Coronary artery (tissue), 2 donors: ENCODE results near the gene ZDHHC9.

Source experiments
- DNase-seq: peaks from one replicate; pipeline ENCODE4 v3.0.0-alpha.2; 2017; ENCODE audit warnings: low spot score
- H3K27ac ChIP-seq, 2 donors: fragments of 200-600 bp; sonication (generic); one replicate each; pipeline ENCODE4 v1.5.1; 2016 to 2019
- H3K4me3 ChIP-seq: fragments of 200-600 bp; sonication (generic); 2 replicates; pipeline ENCODE4 v1.5.1; 2016; ENCODE audit warnings: mild to moderate bottlenecking, moderate library complexity
- TF ChIP-seq, protein P1 (sequence below): fragments of 200-600 bp; sonication (generic); IDR thresholded peaks from one replicate; pipeline ENCODE4 v1.5.1; 2019; ENCODE audit warnings: antibody characterized with exemption

Gene ZDHHC9

DNA sequence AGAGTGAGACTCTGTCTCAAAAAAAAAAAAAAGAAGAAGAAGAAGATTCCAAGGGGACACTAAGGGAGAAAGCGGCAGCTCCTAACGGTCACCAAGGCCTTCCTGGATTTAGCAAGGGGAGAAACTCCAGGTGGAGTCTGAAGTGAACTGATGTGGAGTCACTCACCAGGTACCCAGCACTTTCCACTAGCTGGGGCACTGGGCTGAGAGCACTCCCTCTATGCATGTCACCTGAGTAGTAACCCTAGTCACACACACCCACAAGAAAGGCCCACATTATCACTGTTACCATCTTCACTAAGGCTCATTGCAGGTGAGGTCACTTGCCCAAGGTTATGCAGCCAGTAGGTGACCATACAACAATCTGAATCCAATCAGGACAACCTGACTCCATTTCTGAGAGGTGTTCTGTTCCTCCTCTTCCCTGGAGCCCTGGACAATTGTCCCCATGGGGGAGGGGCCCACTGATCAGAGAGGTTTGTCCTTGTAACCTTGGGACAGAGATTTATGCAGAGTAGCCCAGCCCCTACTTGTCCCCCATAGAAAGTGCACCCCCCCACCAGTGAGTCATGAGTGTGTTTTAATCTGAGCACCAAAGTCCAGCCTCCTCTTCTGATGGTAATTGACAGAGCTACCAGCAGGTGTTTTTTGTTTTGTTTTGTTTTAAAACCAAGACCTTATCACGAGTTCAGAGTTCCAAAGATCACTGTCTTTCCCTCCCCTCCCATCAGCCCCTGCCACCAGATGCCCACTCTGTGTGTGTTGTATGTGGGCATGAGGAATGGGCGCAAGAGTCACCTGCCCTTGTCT, 69.8 kb downstream of the ZDHHC9 start:
- H3K4me3 ChIP-seq, result no peak overlapping the region
- DNase-seq, result no peak
- TF ChIP-seq, protein P1, sequence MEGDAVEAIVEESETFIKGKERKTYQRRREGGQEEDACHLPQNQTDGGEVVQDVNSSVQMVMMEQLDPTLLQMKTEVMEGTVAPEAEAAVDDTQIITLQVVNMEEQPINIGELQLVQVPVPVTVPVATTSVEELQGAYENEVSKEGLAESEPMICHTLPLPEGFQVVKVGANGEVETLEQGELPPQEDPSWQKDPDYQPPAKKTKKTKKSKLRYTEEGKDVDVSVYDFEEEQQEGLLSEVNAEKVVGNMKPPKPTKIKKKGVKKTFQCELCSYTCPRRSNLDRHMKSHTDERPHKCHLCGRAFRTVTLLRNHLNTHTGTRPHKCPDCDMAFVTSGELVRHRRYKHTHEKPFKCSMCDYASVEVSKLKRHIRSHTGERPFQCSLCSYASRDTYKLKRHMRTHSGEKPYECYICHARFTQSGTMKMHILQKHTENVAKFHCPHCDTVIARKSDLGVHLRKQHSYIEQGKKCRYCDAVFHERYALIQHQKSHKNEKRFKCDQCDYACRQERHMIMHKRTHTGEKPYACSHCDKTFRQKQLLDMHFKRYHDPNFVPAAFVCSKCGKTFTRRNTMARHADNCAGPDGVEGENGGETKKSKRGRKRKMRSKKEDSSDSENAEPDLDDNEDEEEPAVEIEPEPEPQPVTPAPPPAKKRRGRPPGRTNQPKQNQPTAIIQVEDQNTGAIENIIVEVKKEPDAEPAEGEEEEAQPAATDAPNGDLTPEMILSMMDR, result no peak
- no peak overlapping the region for H3K27ac ChIP-seq

DNA sequence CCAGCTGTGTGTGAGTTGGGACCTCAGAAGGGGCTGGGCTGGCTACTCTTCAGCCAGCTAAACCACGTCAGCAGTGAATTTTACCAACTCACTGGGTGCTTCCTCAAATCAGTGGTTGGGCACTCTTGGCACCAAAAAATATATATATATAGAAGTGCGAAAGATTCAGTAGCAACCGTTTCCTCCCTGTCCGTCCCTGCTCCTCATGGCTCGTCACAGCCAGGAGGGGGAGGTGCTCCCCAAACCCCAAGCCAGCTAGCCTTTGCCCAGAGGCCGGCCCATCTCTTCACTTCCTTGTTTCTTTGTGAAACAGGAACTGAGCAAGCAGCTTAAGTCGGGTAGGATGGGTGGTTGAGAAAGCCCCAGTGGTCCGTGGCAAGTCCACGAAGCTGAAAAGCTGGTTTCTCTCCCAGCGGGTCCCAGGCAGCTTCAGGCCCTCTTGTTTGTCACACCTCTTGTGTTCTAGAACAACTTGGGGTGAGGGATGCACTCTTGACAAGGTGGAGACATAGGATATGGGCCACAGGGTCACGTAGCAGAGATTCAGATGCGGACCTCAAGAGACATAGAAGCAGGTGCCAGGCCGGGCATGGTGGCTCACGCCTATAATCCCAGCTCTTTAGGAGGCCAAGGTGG, 70.8 kb downstream of the ZDHHC9 start:
- TF ChIP-seq, protein P1, result no peak
- no peak overlapping the region for H3K4me3 ChIP-seq
- DNase-seq, result no peak
- H3K27ac ChIP-seq, result peak overlapping the region in 1 of 2 donors; percentile 54

DNA sequence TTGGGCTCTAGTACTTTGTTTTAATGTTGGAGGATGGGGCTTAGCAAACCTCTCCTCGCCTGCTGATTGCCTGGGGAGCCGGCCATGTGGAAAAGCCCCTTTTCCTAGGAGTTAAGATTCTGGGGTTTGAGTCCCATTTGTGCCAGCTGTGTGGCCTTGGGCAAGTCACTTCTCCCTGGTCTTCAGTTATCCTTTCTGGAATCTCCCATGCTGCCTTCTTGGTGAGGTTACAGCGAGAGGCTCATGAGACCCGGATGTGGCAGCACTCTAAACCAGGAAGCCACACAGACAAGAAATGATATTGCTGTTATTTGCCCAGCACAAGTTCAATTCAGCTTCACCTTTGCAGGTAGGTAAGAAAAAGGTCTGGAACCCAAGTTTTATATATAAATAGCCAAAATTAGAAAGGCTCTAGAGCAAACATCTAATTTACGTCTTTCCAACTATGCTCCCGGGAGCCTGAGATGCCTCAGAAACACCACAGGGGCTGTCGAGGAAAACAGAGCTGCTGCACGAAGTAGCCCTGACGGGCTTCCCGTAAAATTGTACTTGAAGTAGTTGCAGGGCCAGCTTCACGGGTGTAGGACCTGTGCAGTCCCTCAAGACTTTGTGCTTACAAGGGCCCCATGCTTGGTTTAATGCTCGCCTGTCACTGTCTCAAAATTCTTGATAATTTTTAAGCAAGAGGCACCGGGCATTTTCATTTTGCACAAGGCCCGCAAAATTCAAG, 72.3 kb downstream of the ZDHHC9 start:
- TF ChIP-seq, protein P1, result no peak
- Histone ChIP-seq H3K4me3 (no peak overlapping the region), H3K27ac (no peak overlapping the region)
- no peak for DNase-seq

DNA sequence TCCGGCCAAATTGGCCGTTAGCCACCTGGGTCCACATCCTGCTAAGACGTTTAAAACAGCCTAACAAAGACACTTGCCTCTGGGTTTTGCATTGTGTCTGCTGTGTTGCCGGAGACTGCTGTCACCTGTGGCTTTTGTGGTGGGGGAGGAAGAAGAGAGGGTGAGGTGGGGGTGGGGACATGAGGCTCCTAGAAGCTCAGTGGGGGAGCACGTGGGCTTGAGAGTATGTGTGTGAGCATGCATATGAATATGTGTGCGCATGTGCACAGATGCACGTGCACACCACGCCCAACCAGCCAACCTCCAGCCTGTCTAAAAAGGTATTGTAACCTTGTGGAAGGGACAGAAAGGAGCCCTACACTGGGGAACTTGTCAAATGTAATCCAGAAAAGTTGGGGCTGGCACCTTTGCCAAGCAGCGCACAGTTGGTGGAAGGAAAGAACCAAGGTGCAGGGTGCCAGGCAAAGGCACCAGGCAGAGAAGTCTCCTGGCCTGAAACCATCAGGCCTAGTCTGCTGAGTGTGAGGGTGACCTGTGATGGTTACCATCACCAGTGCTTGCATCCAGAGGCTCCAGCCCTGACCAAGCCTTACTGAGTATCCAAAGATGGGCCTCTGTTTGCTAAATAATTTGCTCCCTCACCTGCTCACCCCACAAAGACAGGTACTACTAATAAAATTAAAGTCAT, 74.1 kb downstream of the ZDHHC9 start:
- TF ChIP-seq, protein P1, result no peak
- no peak overlapping the region for H3K27ac ChIP-seq
- no peak for DNase-seq

DNA sequence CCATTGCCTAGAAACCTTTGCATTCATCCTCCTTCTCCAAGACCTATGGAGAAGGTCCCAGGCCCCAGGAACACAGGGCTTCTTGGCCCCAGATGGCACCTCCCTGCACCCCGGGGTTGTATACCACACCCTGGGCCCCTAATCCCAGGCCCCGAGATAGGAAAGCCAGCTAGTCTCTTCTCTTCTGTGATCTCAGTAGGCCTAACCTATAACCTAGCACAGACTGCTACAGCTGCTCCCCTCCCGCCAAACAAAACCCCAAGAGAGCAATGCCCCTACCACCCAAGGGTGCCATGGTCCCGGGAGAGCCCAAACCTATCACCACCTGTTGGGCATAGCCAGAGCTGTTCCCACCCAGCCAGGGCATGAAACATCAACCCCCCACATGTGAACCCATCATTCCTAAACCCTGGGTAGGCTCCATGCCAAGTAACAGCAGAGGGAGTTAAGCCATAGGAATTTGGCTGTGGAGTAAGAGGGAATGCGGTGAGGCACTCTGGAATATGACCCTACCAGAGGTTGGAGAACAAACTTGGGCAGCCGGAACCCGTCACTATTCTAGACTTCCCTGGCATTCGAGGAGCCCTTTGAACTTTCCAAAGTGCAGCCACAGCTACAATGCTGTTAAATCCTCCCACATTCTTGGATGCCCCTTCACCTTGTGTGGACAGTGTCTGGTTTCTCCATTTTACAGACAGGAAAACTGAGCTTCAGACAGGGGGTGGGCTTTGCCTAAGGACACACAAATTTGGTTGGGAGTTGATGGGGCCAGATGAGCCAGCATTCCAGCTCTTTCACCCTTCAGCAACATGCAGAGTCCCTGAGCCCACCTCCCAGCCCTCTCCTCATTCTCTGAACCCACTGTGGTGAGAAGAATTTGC, 74.9 kb downstream of the ZDHHC9 start:
- H3K27ac ChIP-seq, result no peak overlapping the region
- TF ChIP-seq, protein P1, result no peak
- H3K4me3 ChIP-seq, result no peak overlapping the region
- DNase-seq, result no peak

More for the DNA sequence above, 74.1 kb downstream of the ZDHHC9 start:
- H3K4me3 ChIP-seq, result no peak overlapping the region

DNA sequence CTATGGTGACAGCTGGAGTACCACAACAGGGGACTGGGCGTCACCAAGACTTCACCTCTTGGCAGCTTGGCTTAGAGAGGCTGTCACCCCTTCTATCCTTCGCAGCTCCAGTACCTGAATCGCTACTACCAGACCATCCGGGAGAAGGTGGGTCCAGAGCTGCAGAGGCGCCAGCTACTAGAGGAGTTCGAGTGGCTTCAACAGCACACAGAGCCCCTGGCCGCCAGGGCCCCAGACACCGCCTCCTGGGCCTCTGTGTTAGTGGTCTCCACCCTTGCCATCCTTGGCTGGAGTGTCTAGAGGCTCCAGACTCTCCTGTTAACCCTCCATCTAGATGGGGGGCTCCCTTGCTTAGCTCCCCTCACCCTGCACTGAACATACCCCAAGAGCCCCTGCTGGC, 75.5 kb downstream of the ZDHHC9 start:
- Histone ChIP-seq H3K4me3 (no peak overlapping the region), H3K27ac (no peak overlapping the region)
- no peak for DNase-seq
- TF ChIP-seq, protein P1, result no peak
